GM20431 (cell line): Measurements from ENCODE around the gene TSHZ2.

Experiments
- in situ Hi-C: fragments of 300-500 bp; cut with MseI, MboI; formaldehyde crosslinking; loops from one replicate; pipeline ENCODE4 v1.15.0; 2020; ENCODE audit warnings: low sequenced_read_pairs; ENCODE audit not compliant: unreplicated experiment

Gene TSHZ2

DNA sequence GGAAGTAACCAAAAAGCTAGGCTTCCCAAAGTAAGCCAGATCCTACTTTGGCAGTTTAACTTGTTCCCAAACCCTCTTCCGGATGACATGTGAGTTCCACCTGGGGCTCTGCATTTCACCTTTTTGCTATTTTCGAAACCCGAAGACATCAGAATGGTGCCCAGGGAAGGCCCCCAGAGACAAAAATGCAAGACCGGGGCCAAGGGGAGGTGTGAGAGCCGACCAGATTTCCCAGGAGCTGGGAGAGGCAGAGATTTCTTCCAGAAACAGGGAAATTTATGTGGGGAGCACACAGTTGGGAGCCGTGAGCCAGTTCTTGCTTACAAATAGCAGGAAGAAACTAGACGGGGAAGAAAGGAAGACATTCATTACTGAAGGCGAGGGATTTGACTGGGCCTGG, 411.8 kb downstream of the TSHZ2 start:
- in situ Hi-C loops: no loop called here

DNA sequence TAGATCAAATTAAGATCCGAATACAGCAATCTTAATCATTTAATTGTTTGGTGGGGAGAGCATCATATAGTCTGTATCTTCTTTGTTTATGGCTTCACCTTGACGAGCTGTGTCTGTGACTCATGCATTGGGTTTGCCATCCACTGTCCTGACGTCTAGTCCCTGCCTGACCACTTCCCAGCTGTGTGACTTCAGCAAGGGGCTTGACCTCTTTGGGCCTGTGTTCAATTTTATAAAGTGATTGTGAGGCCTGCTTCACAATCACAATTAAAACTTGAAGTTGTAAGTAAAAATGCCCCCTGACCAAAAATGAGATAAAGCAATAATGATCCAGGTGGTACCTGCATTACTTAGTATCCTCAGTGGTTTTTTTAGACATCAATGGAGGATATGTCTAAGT, 412.2 kb downstream of the TSHZ2 start:
- in situ Hi-C loops: no loop called here

GRCh38 chr20:53385941-53386767, 414.0 kb downstream of the TSHZ2 start:
- in situ Hi-C loops: no loop called here

- in situ Hi-C loops: no loop called here
Observed at GRCh38 chr20:53387983-53388675, 416.0 kb downstream of the TSHZ2 start.

DNA sequence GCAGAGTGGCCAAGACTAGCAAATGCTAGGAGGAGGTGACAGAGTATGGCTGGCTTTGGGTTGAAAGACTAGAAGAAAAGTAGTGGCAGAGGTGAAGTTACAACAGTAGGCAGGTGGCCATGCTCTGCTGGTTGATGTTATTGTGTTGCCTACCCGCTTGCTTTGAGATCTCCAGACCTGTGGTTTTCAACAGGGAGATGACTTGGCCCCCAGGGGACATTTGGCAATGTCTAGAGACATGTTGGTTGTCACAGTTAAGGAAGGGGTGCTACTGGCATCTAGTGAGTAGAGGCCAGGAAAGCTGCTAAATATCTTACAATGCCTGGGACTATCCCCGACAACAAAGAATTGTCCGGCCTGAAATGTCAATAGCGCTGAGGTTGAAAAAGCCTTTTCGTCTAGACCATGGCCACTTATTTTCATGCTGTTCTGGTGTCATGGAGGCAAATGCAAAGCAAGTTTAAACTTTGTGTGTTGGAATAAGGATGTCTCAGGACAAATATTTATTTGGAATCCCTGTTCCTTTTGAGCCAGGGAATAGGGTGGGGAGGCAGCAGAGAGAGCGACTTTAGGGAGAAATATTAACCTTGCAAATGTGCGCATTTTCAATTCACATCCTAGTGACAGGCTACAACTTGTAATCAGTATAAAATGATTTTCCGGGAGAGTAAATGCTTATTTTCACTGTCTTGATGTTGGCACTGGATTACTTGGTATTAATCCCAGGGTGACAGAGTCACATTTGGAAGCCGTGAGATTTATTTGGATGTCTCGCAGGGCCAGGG, 417.6 kb downstream of the TSHZ2 start:
- in situ Hi-C loops: no loop called here

DNA sequence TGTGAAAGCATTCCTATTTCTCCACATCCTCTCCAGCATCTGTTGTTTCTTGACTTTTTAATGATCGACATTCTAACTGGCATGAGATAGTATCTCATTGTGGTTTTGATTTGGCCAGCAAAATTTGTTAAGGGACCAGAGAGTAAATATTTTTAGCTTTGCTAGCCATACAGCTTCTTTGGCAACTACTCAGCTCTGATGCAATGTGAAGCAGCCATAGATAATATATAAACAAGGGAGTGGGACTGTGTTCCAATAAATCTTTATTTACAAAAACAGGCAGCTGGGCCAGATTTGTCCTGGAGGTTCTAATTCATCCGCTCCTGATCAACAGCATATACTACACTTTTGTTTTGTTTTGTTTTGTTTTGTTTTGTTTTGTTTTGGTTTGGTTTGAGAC, 418.6 kb downstream of the TSHZ2 start:
- in situ Hi-C loops: no loop called here

- in situ Hi-C loops: no loop called here
Observed at GRCh38 chr20:53394433-53394832, 422.3 kb downstream of the TSHZ2 start.

DNA sequence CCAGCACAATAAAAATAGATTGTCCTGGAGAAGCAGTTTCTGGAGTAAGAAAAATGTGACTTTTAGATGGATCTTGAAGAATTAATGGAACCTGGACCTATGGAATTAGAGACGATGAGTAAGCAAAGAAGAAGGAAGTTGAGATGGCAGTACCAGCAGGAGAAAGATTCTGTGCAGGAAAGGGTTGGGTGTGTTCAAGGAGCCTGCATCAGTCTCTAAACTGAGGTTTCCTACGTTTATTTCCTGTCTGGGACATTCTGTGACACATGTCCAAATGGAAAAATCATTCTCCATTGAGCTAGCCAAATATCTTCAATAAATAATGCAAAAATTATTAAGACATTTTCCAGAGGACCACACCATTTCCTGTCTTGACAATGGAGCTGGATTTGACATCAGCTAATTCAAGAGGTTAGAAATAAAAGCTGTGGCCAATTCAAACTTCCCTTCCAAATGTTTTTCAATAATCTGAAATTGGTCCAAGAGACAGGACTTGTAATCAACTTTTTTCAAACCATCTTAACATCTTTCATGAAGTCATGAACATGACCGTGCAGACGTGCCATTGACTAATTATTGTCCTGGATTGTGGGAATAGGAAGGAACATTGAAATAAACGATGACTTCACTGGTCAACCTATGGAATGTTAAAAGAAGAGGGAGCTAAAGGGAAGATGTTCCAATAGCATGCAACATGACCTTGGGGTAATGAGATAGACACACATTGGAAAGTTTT, 423.2 kb downstream of the TSHZ2 start:
- in situ Hi-C loops: no loop called here

DNA sequence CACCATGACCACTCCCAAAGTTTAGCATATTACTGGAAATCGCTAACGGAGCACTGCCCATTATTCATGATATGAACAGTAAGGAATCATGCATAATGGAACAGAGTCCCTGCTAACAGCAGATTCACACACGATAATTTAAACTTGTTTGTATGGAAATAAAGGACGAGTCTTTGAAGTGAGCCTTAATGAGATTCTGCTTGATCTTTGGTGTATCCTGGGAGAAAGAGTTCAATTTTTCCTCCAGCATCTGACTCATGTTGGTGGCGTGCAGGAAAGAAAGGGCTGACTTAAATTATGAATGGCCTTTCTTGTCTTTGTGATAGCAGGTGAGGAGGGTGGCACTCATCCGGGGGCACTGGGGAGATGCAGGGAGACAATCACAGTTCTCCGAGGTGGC, 426.9 kb downstream of the TSHZ2 start:
- in situ Hi-C loops: no loop called here

GRCh38 chr20:53399592-53400335, 427.6 kb downstream of the TSHZ2 start:
- in situ Hi-C loops: loop anchor here (25.0 kb wide), 1 partner anchor 563 kb away; no protein-coding TSS in a partner anchor

DNA sequence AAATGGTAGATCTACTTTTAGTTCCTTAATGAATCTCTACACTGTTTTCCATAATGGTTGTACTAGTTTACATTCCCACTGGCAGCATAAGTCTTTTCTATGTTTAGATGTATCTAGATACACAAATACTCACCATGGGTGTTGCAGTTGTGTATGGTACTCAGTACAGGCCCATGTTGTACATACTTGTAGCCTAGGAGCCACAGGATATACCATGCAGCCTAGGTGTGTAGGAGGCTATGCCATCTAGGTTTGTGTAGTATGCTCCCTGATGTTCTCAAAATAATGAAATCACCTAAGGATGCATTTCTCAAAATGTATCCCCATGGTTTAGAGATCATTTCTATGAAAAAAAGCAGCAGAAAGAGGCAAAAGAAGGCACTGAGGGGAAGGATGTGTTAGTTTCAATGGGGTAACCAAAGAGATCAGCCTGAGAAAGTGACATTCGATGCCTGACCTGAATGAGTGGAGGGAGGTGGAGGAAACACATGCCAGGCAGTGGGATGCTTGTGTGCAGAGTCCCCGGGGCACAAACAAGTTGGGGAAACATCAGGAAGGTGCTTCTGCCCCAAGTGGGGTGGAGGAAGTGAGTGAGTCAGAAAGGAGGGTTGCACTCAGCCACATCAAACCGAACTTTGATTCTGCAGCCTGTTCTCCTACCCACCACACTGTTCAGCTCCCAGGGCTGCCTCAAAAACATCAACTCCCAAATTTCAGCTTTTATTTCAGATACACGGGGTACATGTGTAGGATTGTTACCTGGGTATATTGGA, 430.3 kb downstream of the TSHZ2 start:
- in situ Hi-C loops: loop anchor here (25.0 kb wide), 1 partner anchor 560 kb away; no protein-coding TSS in a partner anchor

DNA sequence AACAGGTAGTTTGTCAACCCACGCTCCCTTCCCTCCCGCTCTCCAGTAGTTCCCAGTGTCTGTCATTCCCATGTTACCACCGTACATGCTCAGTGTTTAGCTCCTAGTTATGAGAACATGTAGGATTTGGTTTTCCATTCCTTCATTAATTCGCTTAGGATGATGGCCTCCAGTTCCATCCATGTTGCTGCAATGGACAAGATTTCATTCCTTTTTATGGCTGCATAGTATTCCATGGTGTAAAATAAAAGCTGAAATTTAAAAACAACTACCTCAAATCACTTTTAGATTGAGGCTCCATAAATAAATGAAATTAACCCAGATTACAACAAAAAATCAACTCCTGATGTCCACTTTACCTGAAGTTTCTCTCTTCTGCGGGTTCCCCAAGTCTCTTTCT, 430.9 kb downstream of the TSHZ2 start:
- in situ Hi-C loops: loop anchor here (25.0 kb wide), 1 partner anchor 559 kb away; no protein-coding TSS in a partner anchor

DNA sequence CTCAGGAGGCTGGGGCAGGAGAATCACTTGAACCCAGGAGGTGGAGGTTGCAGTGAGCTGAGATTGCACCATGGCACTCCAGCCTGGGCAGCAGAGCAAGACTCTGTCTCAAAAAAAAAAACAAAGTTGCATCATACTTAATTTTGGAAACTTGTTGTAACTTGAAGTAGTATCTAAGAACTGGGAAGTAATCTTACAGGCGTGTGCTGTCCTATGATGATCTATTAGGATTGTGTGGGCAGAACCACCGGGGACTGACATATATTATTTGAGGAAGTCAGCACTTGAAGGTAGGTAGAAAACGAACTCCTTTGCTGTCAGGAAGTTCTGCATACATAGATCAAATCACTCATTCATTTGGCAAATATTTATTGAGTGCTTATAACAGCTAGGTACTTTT, 433.0 kb downstream of the TSHZ2 start:
- in situ Hi-C loops: loop anchor here (25.0 kb wide), 1 partner anchor 557 kb away; no protein-coding TSS in a partner anchor

DNA sequence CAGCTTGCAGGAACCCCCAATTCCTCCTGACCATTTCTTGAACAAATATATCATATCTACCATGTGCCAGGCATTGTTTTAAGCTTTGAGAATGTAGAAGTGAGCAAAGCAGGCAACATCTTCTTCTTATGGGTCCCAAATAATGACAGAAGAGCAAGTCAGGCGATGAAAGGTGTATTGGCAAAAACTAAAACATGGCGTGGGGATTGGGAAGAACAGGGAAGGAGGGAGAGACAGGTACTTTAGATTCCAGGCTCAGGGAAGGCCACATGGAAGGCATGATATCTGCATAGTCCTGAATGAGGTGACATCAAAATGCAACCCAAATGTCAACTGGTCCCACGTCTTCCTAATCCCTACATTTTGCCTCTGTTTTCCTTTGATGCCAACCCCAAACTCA, 434.4 kb downstream of the TSHZ2 start:
- in situ Hi-C loops: loop anchor here (25.0 kb wide), 1 partner anchor 556 kb away; no protein-coding TSS in a partner anchor

DNA sequence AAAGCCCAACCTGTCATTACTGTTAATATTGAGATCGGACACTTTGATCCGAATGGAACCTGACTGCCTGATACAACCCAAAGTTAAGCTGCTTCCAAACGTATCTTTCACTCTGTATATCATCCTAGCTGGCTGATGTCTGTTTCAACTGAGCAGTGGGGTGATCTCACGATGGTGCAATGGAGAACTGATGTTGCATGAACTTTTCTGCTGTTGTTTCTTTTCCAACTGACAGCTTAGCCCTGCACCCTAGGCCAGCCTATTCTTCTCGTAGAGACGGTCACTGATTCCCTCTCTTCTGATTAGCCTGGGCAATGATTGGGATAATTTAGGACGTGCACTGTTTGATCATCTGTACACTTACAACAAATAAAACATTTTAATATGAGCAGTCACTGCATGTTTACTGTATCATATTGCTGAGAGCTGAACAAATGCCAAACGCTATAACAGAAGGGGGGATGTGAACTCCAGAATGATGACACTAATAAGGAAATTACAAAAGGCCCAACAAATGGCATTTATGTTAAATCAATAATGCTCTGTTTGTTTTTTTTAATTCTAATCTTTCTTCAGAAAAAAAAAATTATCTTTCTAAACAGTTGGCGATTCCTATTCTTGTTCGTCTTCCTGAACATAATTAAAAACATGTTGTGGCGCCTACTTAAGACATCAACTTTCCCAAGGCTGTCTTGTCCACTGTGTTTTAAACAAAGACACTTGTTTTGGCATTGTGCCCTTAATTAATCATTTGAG, 436.7 kb downstream of the TSHZ2 start:
- in situ Hi-C loops: loop anchor here (25.0 kb wide), 1 partner anchor 553 kb away; no protein-coding TSS in a partner anchor

- in situ Hi-C loops: loop anchor here (25.0 kb wide), 1 partner anchor 553 kb away; no protein-coding TSS in a partner anchor
Observed at GRCh38 chr20:53409447-53409717, 437.2 kb downstream of the TSHZ2 start.

- in situ Hi-C loops: loop anchor here (25.0 kb wide), 1 partner anchor 551 kb away; no protein-coding TSS in a partner anchor
Observed at GRCh38 chr20:53411129-53411528, 439.0 kb downstream of the TSHZ2 start.

DNA sequence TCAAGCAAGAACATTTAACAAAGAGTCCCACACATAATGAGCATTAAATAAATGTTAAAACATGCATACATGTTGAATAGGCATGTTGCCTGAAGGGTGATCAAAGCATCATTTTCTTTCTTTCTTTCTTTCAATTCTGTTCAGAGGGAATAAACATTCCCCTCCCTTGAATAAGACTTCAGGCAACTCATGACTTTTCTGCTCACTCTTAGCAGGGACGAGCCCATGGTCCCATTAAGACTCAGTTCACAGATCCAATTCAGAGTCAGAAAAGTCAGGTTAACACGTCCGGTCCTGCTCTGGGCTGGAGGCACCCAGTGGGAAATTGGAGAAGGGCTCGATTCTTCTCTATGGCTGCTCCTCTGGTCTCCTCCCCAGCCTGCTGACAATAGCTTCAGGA, 439.7 kb downstream of the TSHZ2 start:
- in situ Hi-C loops: loop anchor here (25.0 kb wide), 1 partner anchor 550 kb away; no protein-coding TSS in a partner anchor
